Trophoblast cell (in vitro differentiated cells and primary cell): ENCODE measurements around the gene ADCY2.

Experiments used
- DNase-seq, 2 donors: peaks; one replicate each; pipeline ENCODE4 v3.0.0-alpha.2; 2016
- H2AFZ ChIP-seq: 2 replicates; pipeline ENCODE4 v1.6.1; 2013; ENCODE audit warnings: low read length, moderate library complexity, mild to moderate bottlenecking; ENCODE audit not compliant: insufficient read depth, poor library complexity
- H2AK5ac ChIP-seq: 2 replicates; pipeline ENCODE4 v1.6.1; 2013; ENCODE audit warnings: mild to moderate bottlenecking, low read length
- H2BK120ac ChIP-seq: 2 replicates; pipeline ENCODE4 v1.6.1; 2013; ENCODE audit warnings: low read length, mild to moderate bottlenecking, moderate library complexity; ENCODE audit not compliant: insufficient read depth, poor library complexity
- H2BK12ac ChIP-seq: 2 replicates; pipeline ENCODE4 v1.6.1; 2013; ENCODE audit warnings: mild to moderate bottlenecking, low read length, moderate library complexity
- H2BK5ac ChIP-seq: 2 replicates; pipeline ENCODE4 v1.6.1; 2013; ENCODE audit warnings: low read length, low read depth, moderate library complexity, mild to moderate bottlenecking; ENCODE audit not compliant: poor library complexity
- H3K14ac ChIP-seq: 2 replicates; pipeline ENCODE4 v1.6.1; 2013; ENCODE audit warnings: mild to moderate bottlenecking, low read length
- H3K18ac ChIP-seq: 2 replicates; pipeline ENCODE4 v1.6.1; 2013; ENCODE audit warnings: mild to moderate bottlenecking, low read length
- H3K23ac ChIP-seq: 2 replicates; pipeline ENCODE4 v1.6.1; 2013; ENCODE audit warnings: low read length
- H3K27ac ChIP-seq: 2 replicates; pipeline ENCODE4 v1.5.1; 2013; ENCODE audit warnings: low read depth, mild to moderate bottlenecking, inconsistent platforms, low read length, moderate library complexity
- H3K27me3 ChIP-seq: 2 replicates; pipeline ENCODE4 v1.6.1; 2013; ENCODE audit warnings: inconsistent platforms, mild to moderate bottlenecking, low read length, moderate library complexity; ENCODE audit not compliant: insufficient read depth
- H3K36me3 ChIP-seq, 2 experiments: 1 replicate in 1 of 2; 2 replicates in 1 of 2; pipeline ENCODE4 v1.6.1; 2013; ENCODE audit warnings: low read length in 2 of 2, mild to moderate bottlenecking in 2 of 2, moderate library complexity in 1 of 2; ENCODE audit not compliant: insufficient read depth in 2 of 2, control insufficient read depth in 1 of 2
- H3K4ac ChIP-seq: 2 replicates; pipeline ENCODE4 v1.6.1; 2013; ENCODE audit warnings: low read depth, mild to moderate bottlenecking, low read length, moderate library complexity
- H3K4me1 ChIP-seq, 2 experiments: 1 replicate in 1 of 2; 2 replicates in 1 of 2; pipeline ENCODE4 v1.6.1; 2013; ENCODE audit warnings: low read length in 2 of 2, mild to moderate bottlenecking in 2 of 2, moderate library complexity in 1 of 2; ENCODE audit not compliant: insufficient read depth in 2 of 2, control insufficient read depth in 1 of 2
- H3K4me2 ChIP-seq: 2 replicates; pipeline ENCODE4 v1.6.1; 2013; ENCODE audit warnings: inconsistent platforms, mild to moderate bottlenecking, low read length, moderate library complexity
- H3K4me3 ChIP-seq: 2 replicates; pipeline ENCODE4 v1.5.1; 2013; ENCODE audit warnings: mild to moderate bottlenecking, low read depth, low read length, inconsistent platforms
- H3K79me1 ChIP-seq: one replicate; pipeline ENCODE4 v1.6.1; 2013; ENCODE audit warnings: low read length
- H3K79me2 ChIP-seq: 2 replicates; pipeline ENCODE4 v1.6.1; 2013; ENCODE audit warnings: low read length, mild to moderate bottlenecking; ENCODE audit not compliant: control insufficient read depth, insufficient read depth, poor library complexity
- H3K9ac ChIP-seq: 2 replicates; pipeline ENCODE4 v1.6.1; 2013; ENCODE audit warnings: mild to moderate bottlenecking, low read length
- H3K9me3 ChIP-seq: 2 replicates; pipeline ENCODE4 v1.6.1; 2013; ENCODE audit warnings: low read depth, mild to moderate bottlenecking, control low read depth, inconsistent platforms, low read length; ENCODE audit not compliant: insufficient read depth
- H4K12ac ChIP-seq: 2 replicates; pipeline ENCODE4 v1.6.1; 2013; ENCODE audit warnings: low read depth, mild to moderate bottlenecking, low read length, moderate library complexity
- H4K8ac ChIP-seq: 2 replicates; pipeline ENCODE4 v1.6.1; 2013; ENCODE audit warnings: low read depth, mild to moderate bottlenecking, low read length, moderate library complexity
- H4K91ac ChIP-seq: one replicate; pipeline ENCODE4 v1.6.1; 2013; ENCODE audit warnings: low read depth, mild to moderate bottlenecking, low read length, moderate library complexity
- WGBS: extraction: QIAGEN DNeasy Blood & Tissue Kit; methylation state at CpG from one replicate; pipeline ENCODE4 v1.1.7; 2013; ENCODE audit warnings: missing lambda C conversion rate; ENCODE audit not compliant: insufficient read length, insufficient coverage; ENCODE audit errors: extremely low coverage; 5-methylcytosine and 5-hydroxymethylcytosine counted together

The ADCY2 gene

GRCh38 chr5:7473115-7473514 is 77.2 kb downstream of the ADCY2 start:
- H2AK5ac ChIP-seq: no peak overlapping the region
- H3K4me3 ChIP-seq: no peak overlapping the region
- H3K23ac ChIP-seq: no peak overlapping the region
- H3K4ac ChIP-seq: no peak overlapping the region
- WGBS: no CpG with 5 or more reads among the region's 2 CpGs
- H3K14ac ChIP-seq: no peak overlapping the region
- H2BK5ac ChIP-seq: no peak overlapping the region
- H3K4me2 ChIP-seq: no peak overlapping the region
- H3K9ac ChIP-seq: no peak overlapping the region
- no peaks in the 10 kb centered on the region for H3K79me1 ChIP-seq
- no peak overlapping the region for H2BK120ac ChIP-seq
- no peak overlapping the region for H4K8ac ChIP-seq
- no peak overlapping the region for H4K91ac ChIP-seq
- no peak overlapping the region for H4K12ac ChIP-seq
- H3K4me1 ChIP-seq: no peaks in the 10 kb centered on the region
- H3K27ac ChIP-seq: no peak overlapping the region
- no peak overlapping the region for H3K18ac ChIP-seq
- H2BK12ac ChIP-seq: no peak overlapping the region
- no peak for DNase-seq
- no peaks in the 10 kb centered on the region for H3K9me3 ChIP-seq
- H2AFZ ChIP-seq: no peak overlapping the region
- H3K36me3 ChIP-seq: no peaks in the 10 kb centered on the region
- H3K79me2 ChIP-seq: no peaks in the 10 kb centered on the region
- no peaks in the 10 kb centered on the region for H3K27me3 ChIP-seq

GRCh38 chr5:7473668-7474215 is 77.8 kb downstream of the ADCY2 start:
- no peak overlapping the region for H3K4me3 ChIP-seq
- H2BK12ac ChIP-seq: no peak overlapping the region
- H4K8ac ChIP-seq: no peak overlapping the region
- DNase-seq: peak; percentile 64 to 76
- H4K91ac ChIP-seq: no peak overlapping the region
- H3K36me3 ChIP-seq: no peaks in the 10 kb centered on the region
- H3K27me3 ChIP-seq: no peaks in the 10 kb centered on the region
- no peak overlapping the region for H2AFZ ChIP-seq
- no peak overlapping the region for H3K14ac ChIP-seq
- H3K79me1 ChIP-seq: no peaks in the 10 kb centered on the region
- H3K4me2 ChIP-seq: no peak overlapping the region
- no peak overlapping the region for H3K27ac ChIP-seq
- no peak overlapping the region for H4K12ac ChIP-seq
- no peak overlapping the region for H3K9ac ChIP-seq
- H2BK5ac ChIP-seq: no peak overlapping the region
- no peak overlapping the region for H2AK5ac ChIP-seq
- no peak overlapping the region for H3K4ac ChIP-seq
- H3K23ac ChIP-seq: no peak overlapping the region
- H2BK120ac ChIP-seq: no peak overlapping the region
- no peak overlapping the region for H3K18ac ChIP-seq
- no peaks in the 10 kb centered on the region for H3K9me3 ChIP-seq
- H3K79me2 ChIP-seq: no peaks in the 10 kb centered on the region
- H3K4me1 ChIP-seq: no peaks in the 10 kb centered on the region
- no CpG with 5 or more reads among the region's 1 CpG for WGBS

GRCh38 chr5:7474821-7475403 is 79.0 kb downstream of the ADCY2 start:
- WGBS: 100% methylated on average over 2 of the region's 12 CpGs
- Histone ChIP-seq H2BK5ac (no peak overlapping the region), H3K27me3 (no peaks in the 10 kb centered on the region), H3K9ac (no peak overlapping the region), H4K8ac (no peak overlapping the region), H3K4me3 (no peak overlapping the region), H4K12ac (no peak overlapping the region), H3K79me2 (no peaks in the 10 kb centered on the region), H3K14ac (no peak overlapping the region), H2AFZ (no peak overlapping the region), H4K91ac (no peak overlapping the region), H3K4me2 (no peak overlapping the region), H2AK5ac (no peak overlapping the region), H2BK120ac (no peak overlapping the region), H3K18ac (no peak overlapping the region), H2BK12ac (no peak overlapping the region), H3K23ac (no peak overlapping the region), H3K4me1 (no peaks in the 10 kb centered on the region), H3K79me1 (no peaks in the 10 kb centered on the region), H3K4ac (no peak overlapping the region), H3K27ac (no peak overlapping the region), H3K9me3 (no peaks in the 10 kb centered on the region), H3K36me3 (no peaks in the 10 kb centered on the region)
- DNase-seq: no peak

- H2BK120ac ChIP-seq: no peak overlapping the region
These were observed 82.5 kb downstream of the ADCY2 start for GRCh38 chr5:7478459-7478858.

More at GRCh38 chr5:7478459-7478858, 82.5 kb downstream of the ADCY2 start:
- no peak overlapping the region for H4K8ac ChIP-seq
- H3K9me3 ChIP-seq: no peaks in the 10 kb centered on the region
- H3K4me3 ChIP-seq: no peak overlapping the region
- H2BK12ac ChIP-seq: no peak overlapping the region
- H3K4me1 ChIP-seq: no peaks in the 10 kb centered on the region
- no peak overlapping the region for H3K4me2 ChIP-seq
- H3K18ac ChIP-seq: no peak overlapping the region
- no peak overlapping the region for H3K9ac ChIP-seq
- no peak overlapping the region for H3K23ac ChIP-seq
- no peak overlapping the region for H4K91ac ChIP-seq
- no peak overlapping the region for H4K12ac ChIP-seq
- WGBS: no CpG with 5 or more reads among the region's 1 CpG
- DNase-seq: no peak
- no peaks in the 10 kb centered on the region for H3K27me3 ChIP-seq
- H3K27ac ChIP-seq: no peak overlapping the region
- no peak overlapping the region for H3K14ac ChIP-seq
- no peak overlapping the region for H2AK5ac ChIP-seq
- no peaks in the 10 kb centered on the region for H3K79me1 ChIP-seq
- H2AFZ ChIP-seq: no peak overlapping the region
- no peak overlapping the region for H3K4ac ChIP-seq
- no peak overlapping the region for H2BK5ac ChIP-seq
- H3K79me2 ChIP-seq: no peaks in the 10 kb centered on the region
- no peaks in the 10 kb centered on the region for H3K36me3 ChIP-seq
